OCI-LY7 (cell line): ENCODE results near the gene CAND1. TPM values are rescaled to one million over a fixed set of nuclear protein-coding genes. Genes with fewer than 3 reads are reported as not detected.
"Not testable (repeated sequence)": the region's sequence is repeated elsewhere in the genome, so short reads cannot be mapped to it uniquely, and the experiment has no call there.

Experiments used
- BruUV-seq: library from RNA; stranded (reverse); fragments of 400-500 nt; replicated peaks from 2 replicates; lab custom pipeline; 2021; lab: Mats Ljungman, UMichigan
- CTCF ChIA-PET: fragments of 300-600 bp; sonication (Branson Sonifier 250); formaldehyde crosslinking; loops from one replicate; lab custom pipeline; 2022; ENCODE audit warnings: antibody characterized with exemption; ENCODE audit not compliant: unreplicated experiment; lab: Charles Lee
- POLR2A ChIA-PET: fragments of 300-600 bp; sonication (Branson Sonifier 250); formaldehyde crosslinking; loops from one replicate; lab custom pipeline; 2022; ENCODE audit warnings: antibody characterized with exemption; lab: Charles Lee
- DNase-seq: peaks from one replicate; pipeline ENCODE4 v3.0.0-alpha.2; 2015; ENCODE audit warnings: low spot score
- H2AFZ ChIP-seq: fragments of 200-600 bp; sonication (generic), shearing (Covaris generic); 2 replicates; pipeline ENCODE4 v1.6.1; 2014; ENCODE audit warnings: mild to moderate bottlenecking, antibody characterized with exemption, low read length, moderate library complexity
- H3K27ac ChIP-seq: fragments of 200-600 bp; sonication (generic); 2 replicates; pipeline ENCODE4 v1.5.1; 2014; ENCODE audit warnings: mixed run types, low read depth, mild to moderate bottlenecking, moderate library complexity, low read length, inconsistent platforms; ENCODE audit not compliant: poor library complexity, severe bottlenecking
- H3K36me3 ChIP-seq: fragments of 200-600 bp; sonication (generic); 2 replicates; pipeline ENCODE4 v1.6.1; 2014; ENCODE audit warnings: mild to moderate bottlenecking, antibody characterized with exemption, low read length, moderate library complexity, mixed read lengths; ENCODE audit not compliant: insufficient read depth
- H3K4me1 ChIP-seq: fragments of 200-600 bp; sonication (generic); 2 replicates; pipeline ENCODE4 v1.5.1; 2014; ENCODE audit warnings: mild to moderate bottlenecking, low read length; ENCODE audit not compliant: insufficient read depth, poor library complexity, severe bottlenecking
- H3K4me2 ChIP-seq: fragments of 200-600 bp; sonication (generic); 2 replicates; pipeline ENCODE4 v1.6.1; 2014; ENCODE audit warnings: mild to moderate bottlenecking, low read length
- H3K4me3 ChIP-seq: fragments of 200-600 bp; sonication (generic); 2 replicates; pipeline ENCODE4 v1.5.1; 2014; ENCODE audit warnings: mild to moderate bottlenecking, low read depth, low read length; ENCODE audit not compliant: poor library complexity, severe bottlenecking
- H3K79me2 ChIP-seq: fragments of 200-600 bp; sonication (generic); 2 replicates; pipeline ENCODE4 v1.6.1; 2016; ENCODE audit warnings: low read depth, mild to moderate bottlenecking, low read length, moderate library complexity, mixed read lengths; ENCODE audit not compliant: insufficient read depth
- H3K9me2 ChIP-seq: fragments of 200-600 bp; sonication (generic); 2 replicates; pipeline ENCODE4 v1.6.1; 2016; ENCODE audit warnings: mild to moderate bottlenecking, low read length, mixed read lengths; ENCODE audit not compliant: insufficient read depth
- H3K9me3 ChIP-seq: fragments of 200-600 bp; sonication (generic); 2 replicates; pipeline ENCODE4 v1.6.1; 2014; ENCODE audit warnings: mild to moderate bottlenecking, mixed run types, low read length, mixed read lengths
- H4K20me1 ChIP-seq: fragments of 200-600 bp; sonication (generic); 2 replicates; pipeline ENCODE4 v1.6.1; 2014; ENCODE audit warnings: mild to moderate bottlenecking, antibody characterized with exemption, low read length, moderate library complexity, mixed read lengths; ENCODE audit not compliant: insufficient read depth
- EZH2phosphoT487 ChIP-seq: fragments of 200-600 bp; sonication (generic); IDR thresholded peaks from 2 replicates; pipeline ENCODE4 v1.6.1; 2018; ENCODE audit warnings: low read depth, borderline replicate concordance, mild to moderate bottlenecking, mixed run types, antibody characterized with exemption, low read length, moderate library complexity, mixed read lengths
- intact Hi-C: fragments of 100-400 bp; cut with micrococcal nuclease; formaldehyde crosslinking; loops from one replicate; pipeline ENCODE4 v1.10.0; 2022; ENCODE audit not compliant: unreplicated experiment
- total RNA-seq, 2 experiments: library from RNA; depleted of rRNA in 1 of 2; stranded (reverse); fragments of >200 nt in 1 of 2; shearing (Covaris generic) in 1 of 2; gene quantifications; 2 replicates each; pipeline ENCODE4 v1.2.3, GENCODE V29; 2014 to 2022
- TF ChIP-seq, protein P1 (sequence below): fragments of 200-600 bp; sonication (generic); conservative IDR thresholded peaks from 2 replicates; pipeline ENCODE4 v1.5.1; 2014; ENCODE audit warnings: mild to moderate bottlenecking, antibody characterized with exemption, low read length, moderate library complexity, mixed read lengths

Gene CAND1
- total RNA-seq, 2 experiments from 2014 or later: 109 to 207 TPM

DNA sequence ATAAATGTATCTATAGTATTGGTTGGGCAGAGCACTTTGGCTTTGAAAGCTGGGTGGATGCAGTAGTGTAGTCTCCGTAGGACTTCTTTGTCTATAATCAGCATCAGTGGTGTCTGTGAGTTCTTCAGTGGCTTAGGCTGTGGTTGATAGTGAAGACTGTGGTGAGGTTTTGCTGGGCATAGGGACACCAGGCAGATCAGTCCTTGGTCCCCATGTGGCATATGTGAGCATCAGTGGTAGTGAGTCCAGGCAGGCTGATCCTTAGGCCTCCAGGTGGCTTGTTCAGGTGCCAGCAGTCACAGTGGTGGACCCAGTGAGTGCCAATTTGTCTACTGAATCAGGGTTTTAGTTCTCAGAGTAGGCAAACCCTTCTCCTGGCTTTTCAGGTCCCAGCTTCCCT is 70.4 kb downstream of the CAND1 start:
- Histone ChIP-seq H3K9me2 (no peaks in the 10 kb centered on the region), H3K79me2 (no peaks in the 10 kb centered on the region), H3K4me1 (no peaks in the 10 kb centered on the region), H3K9me3 (peaks cover 14% of the 10 kb centered on the region; the same call in 1 of the 2 replicates), H3K36me3 (peaks cover 6% of the 10 kb centered on the region; the same call in 1 of the 2 replicates), H3K4me2 (no peak overlapping the region), H4K20me1 (no peaks in the 10 kb centered on the region), H3K4me3 (no peak overlapping the region), H2AFZ (no peak overlapping the region), H3K27ac (no peak overlapping the region)
- BruUV-seq: no TSS peak
- ChIA-PET POLR2A (no interaction called here), CTCF (no interaction called here)
- no peak for TF ChIP-seq EZH2phosphoT487
- TF ChIP-seq, protein P1, sequence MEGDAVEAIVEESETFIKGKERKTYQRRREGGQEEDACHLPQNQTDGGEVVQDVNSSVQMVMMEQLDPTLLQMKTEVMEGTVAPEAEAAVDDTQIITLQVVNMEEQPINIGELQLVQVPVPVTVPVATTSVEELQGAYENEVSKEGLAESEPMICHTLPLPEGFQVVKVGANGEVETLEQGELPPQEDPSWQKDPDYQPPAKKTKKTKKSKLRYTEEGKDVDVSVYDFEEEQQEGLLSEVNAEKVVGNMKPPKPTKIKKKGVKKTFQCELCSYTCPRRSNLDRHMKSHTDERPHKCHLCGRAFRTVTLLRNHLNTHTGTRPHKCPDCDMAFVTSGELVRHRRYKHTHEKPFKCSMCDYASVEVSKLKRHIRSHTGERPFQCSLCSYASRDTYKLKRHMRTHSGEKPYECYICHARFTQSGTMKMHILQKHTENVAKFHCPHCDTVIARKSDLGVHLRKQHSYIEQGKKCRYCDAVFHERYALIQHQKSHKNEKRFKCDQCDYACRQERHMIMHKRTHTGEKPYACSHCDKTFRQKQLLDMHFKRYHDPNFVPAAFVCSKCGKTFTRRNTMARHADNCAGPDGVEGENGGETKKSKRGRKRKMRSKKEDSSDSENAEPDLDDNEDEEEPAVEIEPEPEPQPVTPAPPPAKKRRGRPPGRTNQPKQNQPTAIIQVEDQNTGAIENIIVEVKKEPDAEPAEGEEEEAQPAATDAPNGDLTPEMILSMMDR: no peak
- no peak for DNase-seq
- intact Hi-C loops: no loop called here

DNA sequence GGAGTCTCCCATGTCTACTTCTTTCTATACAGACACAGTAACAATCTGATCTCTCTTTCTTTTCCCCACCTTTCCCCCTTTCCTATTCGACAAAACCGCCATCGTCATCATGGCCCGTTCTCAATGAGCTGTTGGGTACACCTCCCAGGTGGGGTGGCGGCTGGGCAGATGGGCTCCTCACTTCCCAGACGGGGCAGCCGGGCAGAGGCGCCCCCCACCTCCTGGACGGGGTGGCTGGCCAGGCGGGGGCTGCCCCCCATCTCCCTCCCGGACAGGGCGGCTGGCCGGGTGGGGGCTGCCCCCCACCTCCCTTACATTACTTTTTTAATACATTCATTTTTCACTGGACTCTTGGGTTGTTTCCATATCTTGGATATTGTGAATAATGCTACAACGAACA is 71.9 kb downstream of the CAND1 start:
- H3K4me1 ChIP-seq, intact Hi-C loops, H4K20me1 ChIP-seq, CTCF ChIA-PET, H3K27ac ChIP-seq, H3K4me2 ChIP-seq, H3K79me2 ChIP-seq, POLR2A ChIA-PET, H3K4me3 ChIP-seq, DNase-seq, BruUV-seq, H2AFZ ChIP-seq, H3K9me2 ChIP-seq, H3K36me3 ChIP-seq: not testable (repeated sequence)
- peaks cover 14% of the 10 kb centered on the region; the same call in 1 of the 2 replicates for H3K9me3 ChIP-seq

DNA sequence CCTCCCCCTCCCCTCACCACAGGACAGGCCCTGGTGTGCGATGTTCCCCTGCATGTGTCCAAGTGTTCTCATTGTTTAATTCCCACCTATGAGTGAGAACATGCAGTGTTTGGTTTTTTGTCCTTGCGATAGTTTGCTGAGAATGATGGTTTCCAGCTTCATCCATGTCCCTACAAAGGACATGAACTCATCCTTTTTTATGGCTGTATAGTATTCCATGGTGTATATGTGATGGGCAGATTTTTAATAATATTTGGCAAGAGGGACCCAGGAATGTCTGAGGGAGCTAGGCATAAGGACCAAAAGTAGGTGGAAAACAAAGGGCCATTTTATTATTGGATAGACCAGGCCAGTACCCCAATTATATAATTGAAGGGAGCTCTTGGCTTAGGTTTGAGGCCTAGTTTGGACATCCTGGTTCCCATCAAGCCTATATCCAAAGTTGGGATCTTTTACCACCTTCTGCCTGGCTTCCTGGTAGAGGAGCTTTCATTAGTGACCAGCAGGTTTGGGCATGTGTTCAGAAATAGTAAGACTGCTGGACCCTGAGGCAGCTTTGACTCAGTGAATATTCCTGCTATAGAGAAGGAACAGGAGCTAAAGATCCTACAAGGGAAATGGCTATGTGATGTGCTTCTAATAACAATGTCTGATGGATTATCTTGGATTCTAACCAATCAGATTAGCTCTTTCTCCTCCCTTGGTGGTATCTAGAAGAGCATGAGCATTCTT is 76.0 kb downstream of the CAND1 start:
- no TSS peak for BruUV-seq
- CTCF ChIA-PET: no interaction called here

More for the DNA sequence above, 76.0 kb downstream of the CAND1 start:
- Histone ChIP-seq H3K36me3 (no peaks in the 10 kb centered on the region), H3K4me3 (no peak overlapping the region), H3K79me2 (no peaks in the 10 kb centered on the region), H3K9me3 (no peaks in the 10 kb centered on the region), H3K27ac (no peak overlapping the region), H3K9me2 (no peaks in the 10 kb centered on the region), H2AFZ (no peak overlapping the region), H3K4me2 (no peak overlapping the region), H4K20me1 (no peaks in the 10 kb centered on the region), H3K4me1 (no peaks in the 10 kb centered on the region)
- no peak for DNase-seq
- TF ChIP-seq EZH2phosphoT487: no peak
- TF ChIP-seq, protein P1: no peak
- POLR2A ChIA-PET: no interaction called here
- intact Hi-C loops: no loop called here
